ENCODE results near the gene IL36B. TPM values are rescaled to one million over a fixed set of nuclear protein-coding genes. Genes with fewer than 3 reads are reported as not detected.

The IL36B gene
- total and polyA plus RNA-seq, 9 of the 15 experiments (the other 6 are each of a cell fraction or from before 2014, with no cell fraction given) = not detected

- H3K4me2 ChIP-seq (ENCODE audit: insufficient read depth, low read length) = no peak overlapping the region
- in situ Hi-C loops (cut with MboI) = no loop called here
- peak overlapping the region; percentile 18; the same call in 1 of the 2 replicates for H2AFZ ChIP-seq (ENCODE audit: low read depth, low read length)
- no peaks in the 10 kb centered on the region for H4K20me1 ChIP-seq (replicated peaks; ENCODE audit: control insufficient read depth, insufficient read depth, low read length)
- TF ChIP-seq KDM4B (IDR thresholded peaks at IDR 0.05; ENCODE audit: borderline replicate concordance in 2 of 2, low read depth in 1 of 2) = no peak
- no peak for TF ChIP-seq MTA3 (IDR thresholded peaks at IDR 0.05; ENCODE audit: borderline replicate concordance)
- TF ChIP-seq FIP1L1 (IDR thresholded peaks at IDR 0.05; ENCODE audit: low read depth, low read length, poor library complexity, severe bottlenecking) = no peak
- TF ChIP-seq RAD51 (IDR thresholded peaks at IDR 0.05; ENCODE audit: borderline replicate concordance, low read depth) = no peak
- TF ChIP-seq ESRRB (CRISPR knock-in tag; IDR thresholded peaks at IDR 0.05; ENCODE audit: borderline replicate concordance) = no peak
- TF ChIP-seq GATAD2A (IDR thresholded peaks at IDR 0.05) = no peak
- no peak for TF ChIP-seq ZNF696 (CRISPR knock-in tag; conservative IDR thresholded peaks at IDR 0.05)
- no peak for TF ChIP-seq ZNF507 (tag; conservative IDR thresholded peaks at IDR 0.05)
- TF ChIP-seq OTX1 (CRISPR knock-in tag; IDR thresholded peaks at IDR 0.05) = no peak
- no peak for TF ChIP-seq ZNF780A (CRISPR knock-in tag; IDR thresholded peaks at IDR 0.05)
- H3K4me1 ChIP-seq (replicated peaks in 1 of 2; ENCODE audit: control insufficient read depth in 2 of 2, insufficient read depth in 2 of 2, low read length in 2 of 2) = no peaks in the 10 kb centered on the region
- DNase-seq (ENCODE audit: extremely low read depth in 1 of 4, low spot score in 3 of 4) = no peak
- H3K27ac ChIP-seq (ENCODE audit: extremely low read depth, low read depth, low read length) = no peak overlapping the region
- ChIA-PET CTCF (ENCODE audit: low intra/inter-chr PET ratio) (no interaction called here), POLR2A (no interaction called here)
- no peak overlapping the region for H3K9ac ChIP-seq (ENCODE audit: insufficient read depth in 1 of 2, low read depth in 2 of 2, low read length in 2 of 2)
- peaks cover 10% of the 10 kb centered on the region for H3K9me3 ChIP-seq (replicated peaks; ENCODE audit: control insufficient read depth, insufficient read depth, low read depth, low read length)
- 26% methylated on average over 6 of the region's 6 CpGs for WGBS (ENCODE audit: insufficient coverage, low coverage, missing lambda C conversion rate)
- FAIRE-seq = no peak
- no peak; the same call in 2 of the 3 replicates for ATAC-seq
- H3K9me1 ChIP-seq (ENCODE audit: control insufficient read depth, insufficient read depth, low read length) = no peaks in the 10 kb centered on the region
- H3K36me3 ChIP-seq (ENCODE audit: control insufficient read depth, insufficient read depth, low read length) = no peaks in the 10 kb centered on the region
- no TSS peak for BruUV-seq (replicated peaks)
- H3K79me2 ChIP-seq (ENCODE audit: control insufficient read depth, insufficient read depth, low read length) = no peaks in the 10 kb centered on the region
- intact Hi-C loops (cut with micrococcal nuclease) = no loop called here
- no peak overlapping the region for H3K4me3 ChIP-seq
- H3K27me3 ChIP-seq (ENCODE audit: control insufficient read depth in 2 of 2, insufficient read depth in 2 of 2, low read length in 2 of 2) = no peaks in the 10 kb centered on the region
These were observed 56.0 kb downstream of the IL36B start for GRCh38 chr2:112996635-112997034.
